Astrocyte (in vitro differentiated cells and primary cell): Measurements from ENCODE around the gene AQP6.

Experiments used
- EZH2 ChIP-seq: IDR thresholded peaks from 2 replicates; pipeline ENCODE4 v1.6.1; 2012; ENCODE audit warnings: mild to moderate bottlenecking, low read length, inconsistent platforms; ENCODE audit not compliant: insufficient read depth
- TF ChIP-seq, protein P1 (sequence below): IDR thresholded peaks from 2 replicates; pipeline ENCODE4 v1.5.1; 2011; ENCODE audit warnings: low read depth, mild to moderate bottlenecking, inconsistent platforms, low read length, moderate library complexity; ENCODE audit not compliant: insufficient read depth

DNA sequence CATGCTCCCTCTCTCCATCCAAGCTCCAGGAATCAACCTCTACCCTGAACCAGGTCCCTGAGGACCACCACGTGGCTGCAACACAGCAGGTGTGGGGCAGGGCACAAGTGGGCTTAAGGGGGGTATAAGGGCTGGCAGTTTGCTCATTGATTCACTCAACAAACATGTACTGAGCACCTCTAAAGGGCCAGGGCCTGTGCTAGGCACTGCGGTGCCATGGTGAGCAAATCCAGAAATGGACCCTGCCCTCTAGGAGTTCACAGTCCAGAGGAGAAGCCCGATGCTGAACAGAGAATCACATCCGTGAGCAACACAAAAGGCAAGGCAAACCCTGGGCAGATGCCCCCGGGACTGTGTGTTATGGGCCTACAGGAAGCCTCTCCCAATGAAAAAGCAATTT, 28.7 kb upstream of the AQP6 start:
- TF ChIP-seq, protein P1, sequence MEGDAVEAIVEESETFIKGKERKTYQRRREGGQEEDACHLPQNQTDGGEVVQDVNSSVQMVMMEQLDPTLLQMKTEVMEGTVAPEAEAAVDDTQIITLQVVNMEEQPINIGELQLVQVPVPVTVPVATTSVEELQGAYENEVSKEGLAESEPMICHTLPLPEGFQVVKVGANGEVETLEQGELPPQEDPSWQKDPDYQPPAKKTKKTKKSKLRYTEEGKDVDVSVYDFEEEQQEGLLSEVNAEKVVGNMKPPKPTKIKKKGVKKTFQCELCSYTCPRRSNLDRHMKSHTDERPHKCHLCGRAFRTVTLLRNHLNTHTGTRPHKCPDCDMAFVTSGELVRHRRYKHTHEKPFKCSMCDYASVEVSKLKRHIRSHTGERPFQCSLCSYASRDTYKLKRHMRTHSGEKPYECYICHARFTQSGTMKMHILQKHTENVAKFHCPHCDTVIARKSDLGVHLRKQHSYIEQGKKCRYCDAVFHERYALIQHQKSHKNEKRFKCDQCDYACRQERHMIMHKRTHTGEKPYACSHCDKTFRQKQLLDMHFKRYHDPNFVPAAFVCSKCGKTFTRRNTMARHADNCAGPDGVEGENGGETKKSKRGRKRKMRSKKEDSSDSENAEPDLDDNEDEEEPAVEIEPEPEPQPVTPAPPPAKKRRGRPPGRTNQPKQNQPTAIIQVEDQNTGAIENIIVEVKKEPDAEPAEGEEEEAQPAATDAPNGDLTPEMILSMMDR, result no peak
- no peak for TF ChIP-seq EZH2
